PFSK-1 (cell line): ENCODE results near the gene BATF3.

ENCODE experiments used
- REST ChIP-seq, 2 experiments: IDR thresholded peaks; 2 replicates each; pipeline versions ENCODE4 v1.6.1 to v1.8.0; 2011 to 2012; ENCODE audit warnings: low read depth in 2 of 2, low read length in 2 of 2, control low read depth in 1 of 2, inconsistent platforms in 1 of 2, mild to moderate bottlenecking in 1 of 2, moderate library complexity in 1 of 2; ENCODE audit not compliant: insufficient read depth in 1 of 2
- TAF1 ChIP-seq: IDR thresholded peaks from 2 replicates; pipeline ENCODE4 v1.6.1; 2012; ENCODE audit warnings: low read length, control low read depth, borderline replicate concordance; ENCODE audit not compliant: insufficient read depth

- no peak for TF ChIP-seq TAF1
- TF ChIP-seq REST (IDR thresholded peaks at IDR 0.05; ENCODE audit: insufficient read depth in 1 of 2, low read depth in 2 of 2, low read length in 2 of 2) = no peak
Observed at GRCh38 chr1:212651521-212651920, 48.1 kb downstream of the BATF3 start.
